ENCODE measurements around the gene GTF2F2. TPM values are rescaled to one million over a fixed set of nuclear protein-coding genes. Genes with fewer than 3 reads are reported as not detected.

The GTF2F2 gene
- total RNA-seq, 1 experiment from 2014 or later: 21.7 TPM

DNA sequence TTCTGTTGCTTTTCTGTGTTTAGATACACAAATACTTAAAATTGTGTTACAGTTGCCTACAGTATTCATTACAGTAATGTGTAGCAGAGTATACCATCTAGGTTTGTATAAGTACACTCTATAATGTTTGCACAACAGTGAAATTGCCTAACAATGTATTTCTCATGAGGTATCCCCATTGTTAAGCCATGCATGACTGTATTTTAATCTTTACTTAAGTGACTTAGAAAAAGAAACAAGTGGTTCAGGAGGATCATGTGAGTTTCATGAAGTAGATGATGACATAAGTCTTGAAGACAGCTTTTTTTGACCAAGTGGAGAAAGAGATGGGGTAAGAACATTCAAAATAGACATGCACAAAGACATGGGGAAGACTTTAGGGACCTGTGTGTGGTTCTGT is 88.9 kb downstream of the GTF2F2 start:
- ChIA-PET CTCF (no interaction called here), POLR2A (interaction anchor here (0.6 kb wide), 1 partner anchor 86 kb away, joined by 5 read pairs; no protein-coding TSS in a partner anchor)
- in situ Hi-C loops (cut with HindIII; ENCODE audit: low pct_unique_long_range_greater_than_20kb, low sequenced_read_pairs): no loop called here
- Histone ChIP-seq H3K27ac (ENCODE audit: low read length) (no peak overlapping the region), H3K4me3 (ENCODE audit: low read depth in 2 of 2, low read length in 2 of 2) (no peak overlapping the region), H3K4me1 (ENCODE audit: control insufficient read depth, insufficient read depth, low read length) (peaks cover 7% of the 10 kb centered on the region), H3K36me3 (ENCODE audit: control insufficient read depth, insufficient read depth, low read length) (no peaks in the 10 kb centered on the region), H3K27me3 (ENCODE audit: control insufficient read depth, insufficient read depth, low read length) (no peaks in the 10 kb centered on the region), H3K9me3 (ENCODE audit: control insufficient read depth, insufficient read depth, low read depth, low read length) (no peaks in the 10 kb centered on the region)
- DNase-seq (ENCODE audit: low read depth, low spot score) (no peak), ATAC-seq (no peak)
- no TSS peak for BruUV-seq (replicated peaks)
- TF ChIP-seq TCF7L2 (IDR thresholded peaks at IDR 0.05; ENCODE audit: low read depth, low read length): no peak
- intact Hi-C loops (cut with micrococcal nuclease; ENCODE audit: unreplicated experiment): no loop called here

DNA sequence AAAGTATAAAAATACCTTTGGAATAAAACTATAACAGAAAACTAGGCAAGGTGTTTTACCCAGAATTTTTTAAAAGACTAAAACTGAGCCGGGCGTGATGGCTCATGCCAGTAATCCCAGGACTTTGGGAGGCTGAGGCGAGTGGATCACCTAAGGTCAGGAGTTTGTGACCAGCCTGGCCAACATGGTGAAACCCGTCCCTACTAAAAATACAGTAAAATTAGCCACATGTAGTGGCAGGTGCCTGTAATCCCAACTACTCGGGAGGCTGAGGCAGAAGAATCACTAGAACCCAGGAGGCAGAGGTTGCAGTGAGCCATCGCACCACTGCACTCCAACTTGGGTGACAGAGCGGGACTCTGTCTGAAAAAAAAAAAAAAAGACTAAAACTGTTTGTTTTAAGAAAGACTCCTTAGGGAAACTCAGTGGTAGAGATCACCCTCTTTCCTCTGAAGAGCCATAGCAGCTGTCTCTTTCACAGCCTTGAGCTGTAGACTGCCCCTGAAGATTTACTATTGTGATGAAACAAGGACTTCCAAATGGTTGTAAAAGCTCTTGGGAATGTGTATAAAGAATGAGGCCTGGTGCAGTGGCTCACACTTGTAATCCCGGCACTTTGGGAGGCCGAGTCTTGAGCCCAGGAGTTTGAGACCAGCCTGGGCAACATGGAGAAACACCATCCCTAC is 95.2 kb downstream of the GTF2F2 start:
- POLR2A ChIA-PET: no interaction called here
- DNase-seq (ENCODE audit: low read depth, low spot score) (no peak), ATAC-seq (no peak)
- BruUV-seq (replicated peaks): no TSS peak
- H3K4me1 ChIP-seq (ENCODE audit: control insufficient read depth, insufficient read depth, low read length): peaks cover 21% of the 10 kb centered on the region; the same call in 1 of the 2 replicates
- no peaks in the 10 kb centered on the region for H3K9me3 ChIP-seq (ENCODE audit: control insufficient read depth, insufficient read depth, low read depth, low read length)
- intact Hi-C loops (cut with micrococcal nuclease; ENCODE audit: unreplicated experiment): no loop called here
- no peaks in the 10 kb centered on the region; the same call in 1 of the 2 replicates for H3K36me3 ChIP-seq (ENCODE audit: control insufficient read depth, insufficient read depth, low read length)
- TF ChIP-seq TCF7L2 (IDR thresholded peaks at IDR 0.05; ENCODE audit: low read depth, low read length) (no peak), POLR2AphosphoS5 (IDR thresholded peaks at IDR 0.05; ENCODE audit: low read depth, low read length) (no peak), SIN3A (IDR thresholded peaks at IDR 0.05; ENCODE audit: borderline replicate concordance, insufficient read depth, low read depth, low read length) (no peak)
- TF ChIP-seq, protein P1, sequence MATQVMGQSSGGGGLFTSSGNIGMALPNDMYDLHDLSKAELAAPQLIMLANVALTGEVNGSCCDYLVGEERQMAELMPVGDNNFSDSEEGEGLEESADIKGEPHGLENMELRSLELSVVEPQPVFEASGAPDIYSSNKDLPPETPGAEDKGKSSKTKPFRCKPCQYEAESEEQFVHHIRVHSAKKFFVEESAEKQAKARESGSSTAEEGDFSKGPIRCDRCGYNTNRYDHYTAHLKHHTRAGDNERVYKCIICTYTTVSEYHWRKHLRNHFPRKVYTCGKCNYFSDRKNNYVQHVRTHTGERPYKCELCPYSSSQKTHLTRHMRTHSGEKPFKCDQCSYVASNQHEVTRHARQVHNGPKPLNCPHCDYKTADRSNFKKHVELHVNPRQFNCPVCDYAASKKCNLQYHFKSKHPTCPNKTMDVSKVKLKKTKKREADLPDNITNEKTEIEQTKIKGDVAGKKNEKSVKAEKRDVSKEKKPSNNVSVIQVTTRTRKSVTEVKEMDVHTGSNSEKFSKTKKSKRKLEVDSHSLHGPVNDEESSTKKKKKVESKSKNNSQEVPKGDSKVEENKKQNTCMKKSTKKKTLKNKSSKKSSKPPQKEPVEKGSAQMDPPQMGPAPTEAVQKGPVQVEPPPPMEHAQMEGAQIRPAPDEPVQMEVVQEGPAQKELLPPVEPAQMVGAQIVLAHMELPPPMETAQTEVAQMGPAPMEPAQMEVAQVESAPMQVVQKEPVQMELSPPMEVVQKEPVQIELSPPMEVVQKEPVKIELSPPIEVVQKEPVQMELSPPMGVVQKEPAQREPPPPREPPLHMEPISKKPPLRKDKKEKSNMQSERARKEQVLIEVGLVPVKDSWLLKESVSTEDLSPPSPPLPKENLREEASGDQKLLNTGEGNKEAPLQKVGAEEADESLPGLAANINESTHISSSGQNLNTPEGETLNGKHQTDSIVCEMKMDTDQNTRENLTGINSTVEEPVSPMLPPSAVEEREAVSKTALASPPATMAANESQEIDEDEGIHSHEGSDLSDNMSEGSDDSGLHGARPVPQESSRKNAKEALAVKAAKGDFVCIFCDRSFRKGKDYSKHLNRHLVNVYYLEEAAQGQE (IDR thresholded peaks at IDR 0.05; ENCODE audit: insufficient read depth in 1 of 2, low read depth in 2 of 2, low read length in 1 of 2): no peak
- TF ChIP-seq, protein P2, sequence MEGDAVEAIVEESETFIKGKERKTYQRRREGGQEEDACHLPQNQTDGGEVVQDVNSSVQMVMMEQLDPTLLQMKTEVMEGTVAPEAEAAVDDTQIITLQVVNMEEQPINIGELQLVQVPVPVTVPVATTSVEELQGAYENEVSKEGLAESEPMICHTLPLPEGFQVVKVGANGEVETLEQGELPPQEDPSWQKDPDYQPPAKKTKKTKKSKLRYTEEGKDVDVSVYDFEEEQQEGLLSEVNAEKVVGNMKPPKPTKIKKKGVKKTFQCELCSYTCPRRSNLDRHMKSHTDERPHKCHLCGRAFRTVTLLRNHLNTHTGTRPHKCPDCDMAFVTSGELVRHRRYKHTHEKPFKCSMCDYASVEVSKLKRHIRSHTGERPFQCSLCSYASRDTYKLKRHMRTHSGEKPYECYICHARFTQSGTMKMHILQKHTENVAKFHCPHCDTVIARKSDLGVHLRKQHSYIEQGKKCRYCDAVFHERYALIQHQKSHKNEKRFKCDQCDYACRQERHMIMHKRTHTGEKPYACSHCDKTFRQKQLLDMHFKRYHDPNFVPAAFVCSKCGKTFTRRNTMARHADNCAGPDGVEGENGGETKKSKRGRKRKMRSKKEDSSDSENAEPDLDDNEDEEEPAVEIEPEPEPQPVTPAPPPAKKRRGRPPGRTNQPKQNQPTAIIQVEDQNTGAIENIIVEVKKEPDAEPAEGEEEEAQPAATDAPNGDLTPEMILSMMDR (IDR thresholded peaks at IDR 0.05): no peak
- CTCF ChIA-PET: no interaction called here
- in situ Hi-C loops (cut with HindIII; ENCODE audit: low pct_unique_long_range_greater_than_20kb, low sequenced_read_pairs): no loop called here
- no peak overlapping the region for H3K27ac ChIP-seq (ENCODE audit: low read length)
- H3K4me3 ChIP-seq (ENCODE audit: low read depth in 2 of 2, low read length in 2 of 2): no peak overlapping the region
- H3K27me3 ChIP-seq (ENCODE audit: control insufficient read depth, insufficient read depth, low read length): no peaks in the 10 kb centered on the region

DNA sequence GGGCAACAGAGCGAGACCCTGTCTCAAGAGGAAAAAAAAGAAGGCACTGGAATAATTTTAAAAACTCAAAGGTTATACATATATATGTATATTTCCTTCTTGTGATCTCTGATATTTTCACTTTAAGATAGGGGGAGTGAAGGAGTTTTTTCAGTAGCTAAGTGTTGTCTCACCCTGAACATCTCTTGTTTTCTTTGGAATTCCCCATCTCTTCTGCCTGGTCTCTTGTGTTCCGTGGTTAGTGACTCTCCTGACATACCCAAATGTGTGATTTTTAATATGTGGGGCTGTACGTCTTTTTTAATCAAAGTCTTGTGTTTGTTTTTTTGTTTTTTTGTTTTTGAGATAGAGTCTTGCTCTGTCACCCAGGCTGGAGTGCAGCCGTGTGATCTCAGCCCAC is 95.9 kb downstream of the GTF2F2 start:
- no peaks in the 10 kb centered on the region; the same call in 1 of the 2 replicates for H3K36me3 ChIP-seq (ENCODE audit: control insufficient read depth, insufficient read depth, low read length)
- H3K27ac ChIP-seq (ENCODE audit: low read length): no peak overlapping the region
- in situ Hi-C loops (cut with HindIII; ENCODE audit: low pct_unique_long_range_greater_than_20kb, low sequenced_read_pairs): no loop called here
- DNase-seq (ENCODE audit: low read depth, low spot score) (no peak), ATAC-seq (no peak)
- no TSS peak for BruUV-seq (replicated peaks)
- intact Hi-C loops (cut with micrococcal nuclease; ENCODE audit: unreplicated experiment): no loop called here
- peaks cover 21% of the 10 kb centered on the region; the same call in 1 of the 2 replicates for H3K4me1 ChIP-seq (ENCODE audit: control insufficient read depth, insufficient read depth, low read length)
- POLR2A ChIA-PET: no interaction called here
- TF ChIP-seq, protein P2 (IDR thresholded peaks at IDR 0.05): no peak
- TF ChIP-seq POLR2AphosphoS5 (IDR thresholded peaks at IDR 0.05; ENCODE audit: low read depth, low read length): no peak
- TF ChIP-seq TCF7L2 (IDR thresholded peaks at IDR 0.05; ENCODE audit: low read depth, low read length): no peak
- TF ChIP-seq, protein P1 (IDR thresholded peaks at IDR 0.05; ENCODE audit: insufficient read depth in 1 of 2, low read depth in 2 of 2, low read length in 1 of 2): no peak
- TF ChIP-seq SIN3A (IDR thresholded peaks at IDR 0.05; ENCODE audit: borderline replicate concordance, insufficient read depth, low read depth, low read length): no peak
- CTCF ChIA-PET: no interaction called here
- no peaks in the 10 kb centered on the region for H3K9me3 ChIP-seq (ENCODE audit: control insufficient read depth, insufficient read depth, low read depth, low read length)
- no peak overlapping the region for H3K4me3 ChIP-seq (ENCODE audit: low read depth in 2 of 2, low read length in 2 of 2)
- H3K27me3 ChIP-seq (ENCODE audit: control insufficient read depth, insufficient read depth, low read length): no peaks in the 10 kb centered on the region

All from Panc1 (cell line).